T1000 (cell line): ENCODE data around the gene KCNT1.

Source experiments
- DNase-seq: peaks from one replicate; lab custom pipeline; 2025; ENCODE audit warnings: mixed read lengths; lab: John Stamatoyannopoulos, UW

KCNT1 gene

GRCh38 chr9:135700525-135700924 is 1.5 kb upstream of the KCNT1 start:
- DNase-seq, result no peak

GRCh38 chr9:135701067-135701958 is 672 bp upstream of the KCNT1 start:
- DNase-seq, result no peak

GRCh38 chr9:135703726-135704125 is 1.7 kb downstream of the KCNT1 start:
- DNase-seq, result no peak

- no peak for DNase-seq
Measured at GRCh38 chr9:135704483-135704882, 2.5 kb downstream of the KCNT1 start.

- no peak for DNase-seq
Measured at GRCh38 chr9:135705376-135705775, 3.4 kb downstream of the KCNT1 start.

- DNase-seq, result no peak
Measured at GRCh38 chr9:135706288-135706687, 4.3 kb downstream of the KCNT1 start.

GRCh38 chr9:135707252-135708138 is 5.5 kb downstream of the KCNT1 start:
- no peak for DNase-seq

GRCh38 chr9:135708164-135708563 is 6.2 kb downstream of the KCNT1 start:
- DNase-seq, result no peak

- no peak for DNase-seq
Measured at GRCh38 chr9:135711391-135711790, 9.4 kb downstream of the KCNT1 start.

GRCh38 chr9:135711881-135712280 is 9.9 kb downstream of the KCNT1 start:
- DNase-seq, result no peak

GRCh38 chr9:135712613-135713295 is 10.8 kb downstream of the KCNT1 start:
- DNase-seq, result no peak

GRCh38 chr9:135714242-135715055 is 12.5 kb downstream of the KCNT1 start:
- DNase-seq, result no peak

- no peak for DNase-seq
Measured at GRCh38 chr9:135715056-135715595, 13.1 kb downstream of the KCNT1 start.

GRCh38 chr9:135716045-135716444 is 14.1 kb downstream of the KCNT1 start:
- DNase-seq, result no peak

- DNase-seq, result no peak
Measured at GRCh38 chr9:135717410-135717809, 15.4 kb downstream of the KCNT1 start.

- no peak for DNase-seq
Measured at GRCh38 chr9:135718616-135719015, 16.6 kb downstream of the KCNT1 start.

GRCh38 chr9:135719472-135719871 is 17.5 kb downstream of the KCNT1 start:
- DNase-seq, result no peak

GRCh38 chr9:135722365-135722764 is 20.4 kb downstream of the KCNT1 start:
- DNase-seq, result no peak

GRCh38 chr9:135724186-135724787 is 22.3 kb downstream of the KCNT1 start:
- DNase-seq, result no peak

GRCh38 chr9:135726138-135726853 is 24.3 kb downstream of the KCNT1 start:
- DNase-seq, result no peak
